Vagina (tissue), 2 donors: Measurements from ENCODE around the gene KIF21A.

ENCODE experiments used
- POLR2A ChIP-seq, 2 donors: fragments of 450-650 bp; IDR thresholded peaks; one replicate each; pipeline ENCODE4 v1.6.1; 2017; ENCODE audit warnings: antibody characterized with exemption in 2 of 2, mild to moderate bottlenecking in 2 of 2, moderate library complexity in 2 of 2
- POLR2AphosphoS5 ChIP-seq, 2 donors: sonication (generic); formaldehyde crosslinking; IDR thresholded peaks; one replicate each; pipeline ENCODE4 v1.9.0; 2017; ENCODE audit warnings: antibody characterized with exemption in 2 of 2, mild to moderate bottlenecking in 2 of 2, low read depth in 1 of 2; ENCODE audit not compliant: insufficient read depth in 1 of 2
- TF ChIP-seq, protein P1 (sequence below), 3 experiments: fragments of 450-650 bp in 2 of 3; fragments of 200-600 bp in 1 of 3; sonication (generic) in 1 of 3; IDR thresholded peaks; one replicate each; pipeline ENCODE4 v1.5.1; 2017 to 2019; ENCODE audit warnings: antibody characterized with exemption in 3 of 3, mild to moderate bottlenecking in 2 of 3, moderate library complexity in 2 of 3

GRCh38 chr12:39372204-39372925, 70.6 kb downstream of the KIF21A start:
- TF ChIP-seq, protein P1, sequence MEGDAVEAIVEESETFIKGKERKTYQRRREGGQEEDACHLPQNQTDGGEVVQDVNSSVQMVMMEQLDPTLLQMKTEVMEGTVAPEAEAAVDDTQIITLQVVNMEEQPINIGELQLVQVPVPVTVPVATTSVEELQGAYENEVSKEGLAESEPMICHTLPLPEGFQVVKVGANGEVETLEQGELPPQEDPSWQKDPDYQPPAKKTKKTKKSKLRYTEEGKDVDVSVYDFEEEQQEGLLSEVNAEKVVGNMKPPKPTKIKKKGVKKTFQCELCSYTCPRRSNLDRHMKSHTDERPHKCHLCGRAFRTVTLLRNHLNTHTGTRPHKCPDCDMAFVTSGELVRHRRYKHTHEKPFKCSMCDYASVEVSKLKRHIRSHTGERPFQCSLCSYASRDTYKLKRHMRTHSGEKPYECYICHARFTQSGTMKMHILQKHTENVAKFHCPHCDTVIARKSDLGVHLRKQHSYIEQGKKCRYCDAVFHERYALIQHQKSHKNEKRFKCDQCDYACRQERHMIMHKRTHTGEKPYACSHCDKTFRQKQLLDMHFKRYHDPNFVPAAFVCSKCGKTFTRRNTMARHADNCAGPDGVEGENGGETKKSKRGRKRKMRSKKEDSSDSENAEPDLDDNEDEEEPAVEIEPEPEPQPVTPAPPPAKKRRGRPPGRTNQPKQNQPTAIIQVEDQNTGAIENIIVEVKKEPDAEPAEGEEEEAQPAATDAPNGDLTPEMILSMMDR (IDR thresholded peaks at IDR 0.05), result no peak
- TF ChIP-seq POLR2A (IDR thresholded peaks at IDR 0.05), result no peak
- no peak for TF ChIP-seq POLR2AphosphoS5 (IDR thresholded peaks at IDR 0.05; ENCODE audit: insufficient read depth in 1 of 2, low read depth in 1 of 2)
